ENCODE results near the gene CYP4V2. TPM values are rescaled to one million over a fixed set of nuclear protein-coding genes. Genes with fewer than 3 reads are reported as not detected.

CYP4V2 gene
- total and polyA plus RNA-seq, 2 donors (not counting 1 experiment from before 2014, with no cell fraction given) = 9.5 to 18.3 TPM

- CTCF ChIA-PET = no interaction called here
- no peak overlapping the region for H3K9ac ChIP-seq (ENCODE audit: low read length)
- Mint-ChIP-seq H3K9me3 (ENCODE audit: insufficient read depth) (no peaks in the 10 kb centered on the region), H3K4me1 (no peaks in the 10 kb centered on the region), H3K27me3 (peaks cover 25% of the 10 kb centered on the region), H3K27ac (no peak overlapping the region), H3K4me3 (no peak overlapping the region)
- H3K27ac ChIP-seq (ENCODE audit: low read length in 2 of 2) = no peak overlapping the region
- no peaks in the 10 kb centered on the region for H3K9me3 ChIP-seq (ENCODE audit: control extremely low read depth in 1 of 3, control insufficient read depth in 2 of 3, insufficient read depth in 1 of 3, low read length in 2 of 3)
- no peak for ATAC-seq (ENCODE audit: low read depth)
- H3K4me1 ChIP-seq (ENCODE audit: control insufficient read depth in 2 of 2, insufficient read depth in 2 of 2, low read length in 2 of 2) = no peaks in the 10 kb centered on the region
- no peaks in the 10 kb centered on the region for H3K27me3 ChIP-seq (replicated peaks in 1 of 4; ENCODE audit: control extremely low read depth in 1 of 4, control insufficient read depth in 3 of 4, insufficient read depth in 4 of 4, low read length in 3 of 4)
- intact Hi-C loops (cut with micrococcal nuclease) = no loop called here
- no peak for DNase-seq
- H3K79me2 ChIP-seq (ENCODE audit: control insufficient read depth, insufficient read depth, low read length) = no peaks in the 10 kb centered on the region
- 91% methylated on average over 16 of the region's 18 CpGs for WGBS (ENCODE audit: insufficient coverage)
- H3K36me3 ChIP-seq (replicated peaks in 1 of 2; ENCODE audit: control extremely low read depth in 1 of 2, control insufficient read depth in 1 of 2, extremely low read depth in 1 of 2, insufficient read depth in 2 of 2, low read length in 1 of 2) = no peaks in the 10 kb centered on the region
- H4K20me1 ChIP-seq (ENCODE audit: control insufficient read depth, insufficient read depth, low read length, poor library complexity, severe bottlenecking) = no peaks in the 10 kb centered on the region
- H3K4me2 ChIP-seq (replicated peaks; ENCODE audit: low read depth, low read length, poor library complexity, severe bottlenecking) = no peak overlapping the region
- POLR2A ChIA-PET = no interaction called here
- no peak overlapping the region for H2AFZ ChIP-seq (ENCODE audit: insufficient read depth, low read depth, low read length, poor library complexity, severe bottlenecking)
- H3K4me3 ChIP-seq (ENCODE audit: control extremely low read depth in 1 of 5, extremely low read depth in 1 of 5, insufficient read depth in 1 of 5, low read depth in 2 of 5, low read length in 4 of 5) = no peak overlapping the region
- TF ChIP-seq CTCF (IDR thresholded peaks at IDR 0.05) (no peak), EZH2 (IDR thresholded peaks at IDR 0.05; ENCODE audit: borderline replicate concordance, insufficient read depth, low read depth, low read length, poor library complexity, severe bottlenecking) (no peak)
These were observed 21.9 kb upstream of the CYP4V2 start for GRCh38 chr4:186169333-186169944.

GRCh38 chr4:186169945-186170802, 21.2 kb upstream of the CYP4V2 start:
- Mint-ChIP-seq H3K27me3 (peaks cover 18% of the 10 kb centered on the region), H3K27ac (no peak overlapping the region), H3K4me1 (no peaks in the 10 kb centered on the region), H3K9me3 (ENCODE audit: insufficient read depth) (no peaks in the 10 kb centered on the region), H3K4me3 (no peak overlapping the region)
- intact Hi-C loops (cut with micrococcal nuclease) = no loop called here
- CTCF ChIA-PET = no interaction called here
- no peaks in the 10 kb centered on the region for H3K27me3 ChIP-seq (replicated peaks in 1 of 4; ENCODE audit: control extremely low read depth in 1 of 4, control insufficient read depth in 3 of 4, insufficient read depth in 4 of 4, low read length in 3 of 4)
- H3K27ac ChIP-seq (ENCODE audit: low read length in 2 of 2) = no peak overlapping the region
- no peaks in the 10 kb centered on the region for H3K4me1 ChIP-seq (ENCODE audit: control insufficient read depth in 2 of 2, insufficient read depth in 2 of 2, low read length in 2 of 2)
- H3K4me3 ChIP-seq (ENCODE audit: control extremely low read depth in 1 of 5, extremely low read depth in 1 of 5, insufficient read depth in 1 of 5, low read depth in 2 of 5, low read length in 4 of 5) = no peak overlapping the region
- H3K4me2 ChIP-seq (replicated peaks; ENCODE audit: low read depth, low read length, poor library complexity, severe bottlenecking) = no peak overlapping the region
- no peaks in the 10 kb centered on the region for H4K20me1 ChIP-seq (ENCODE audit: control insufficient read depth, insufficient read depth, low read length, poor library complexity, severe bottlenecking)
- TF ChIP-seq EZH2 (IDR thresholded peaks at IDR 0.05; ENCODE audit: borderline replicate concordance, insufficient read depth, low read depth, low read length, poor library complexity, severe bottlenecking) = no peak
- no peak for TF ChIP-seq CTCF (IDR thresholded peaks at IDR 0.05)
- POLR2A ChIA-PET = no interaction called here
- DNase-seq = no peak
- ATAC-seq (ENCODE audit: low read depth) = no peak
- H3K79me2 ChIP-seq (ENCODE audit: control insufficient read depth, insufficient read depth, low read length) = no peaks in the 10 kb centered on the region
- H3K36me3 ChIP-seq (replicated peaks in 1 of 2; ENCODE audit: control extremely low read depth in 1 of 2, control insufficient read depth in 1 of 2, extremely low read depth in 1 of 2, insufficient read depth in 2 of 2, low read length in 1 of 2) = no peaks in the 10 kb centered on the region
- 58% methylated on average over 15 of the region's 16 CpGs for WGBS (ENCODE audit: insufficient coverage)
- no peaks in the 10 kb centered on the region for H3K9me3 ChIP-seq (ENCODE audit: control extremely low read depth in 1 of 3, control insufficient read depth in 2 of 3, insufficient read depth in 1 of 3, low read length in 2 of 3)
- no peak overlapping the region for H2AFZ ChIP-seq (ENCODE audit: insufficient read depth, low read depth, low read length, poor library complexity, severe bottlenecking)
- no peak overlapping the region for H3K9ac ChIP-seq (ENCODE audit: low read length)

Data from B cell (primary cell).